ENCODE data around the gene SRGAP2C.
"Not testable (repeated sequence)": the region's sequence is repeated elsewhere in the genome, so short reads cannot be mapped to it uniquely, and the experiment has no call there.

The SRGAP2C gene

DNA sequence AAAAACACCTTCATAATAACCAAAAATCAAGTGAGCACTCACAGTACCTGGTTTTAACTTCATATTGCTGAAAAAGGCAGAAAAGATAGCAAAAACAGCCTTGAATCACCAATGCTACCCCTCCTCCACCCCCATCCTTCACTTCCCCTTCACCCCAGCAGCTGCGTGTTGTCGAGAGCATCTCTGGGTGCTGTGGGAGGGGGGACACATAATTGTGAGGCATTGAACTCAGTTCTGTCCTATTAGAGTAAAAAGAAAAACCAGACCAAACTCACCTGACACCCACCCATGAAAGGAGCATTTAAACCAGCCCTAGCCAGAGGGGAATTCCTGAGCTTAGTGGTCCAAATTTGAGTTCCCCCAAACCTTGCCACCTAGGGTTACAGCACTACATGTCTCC lies 248.7 kb downstream of the SRGAP2C start:
- DNase-seq (ENCODE audit: low read depth, low spot score); H3K36me3 ChIP-seq (ENCODE audit: insufficient read depth, insufficient read length, low read length); H3K9me3 ChIP-seq (ENCODE audit: insufficient read depth, low read length); H3K4me1 ChIP-seq (ENCODE audit: insufficient read depth, insufficient read length); H3K9ac ChIP-seq (ENCODE audit: insufficient read length, low read depth); H3K4me3 ChIP-seq (ENCODE audit: insufficient read length, low read depth); H3K27me3 ChIP-seq (ENCODE audit: insufficient read depth, insufficient read length): not testable (repeated sequence)

DNA sequence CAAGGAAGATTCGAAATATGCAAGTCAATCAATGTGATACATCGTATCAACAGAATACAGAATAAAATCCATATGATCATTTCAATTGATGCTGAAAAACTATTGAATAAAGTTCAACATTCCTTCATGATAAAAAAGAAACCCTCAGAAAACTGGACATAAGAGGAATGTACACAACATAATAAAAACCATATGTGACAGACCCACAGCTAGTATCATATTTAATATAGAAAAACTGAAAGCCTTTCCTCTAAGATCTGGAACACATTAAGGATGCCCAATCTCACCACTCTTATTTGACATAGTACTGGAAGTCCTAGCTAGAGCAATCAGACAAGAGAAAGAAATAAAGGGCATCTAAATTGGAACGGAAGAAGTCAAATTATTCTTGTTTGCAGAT lies 254.1 kb downstream of the SRGAP2C start:
- not testable (repeated sequence) for DNase-seq (ENCODE audit: low read depth, low spot score); H3K36me3 ChIP-seq (ENCODE audit: insufficient read depth, insufficient read length, low read length); H3K4me1 ChIP-seq (ENCODE audit: insufficient read depth, insufficient read length); H3K4me3 ChIP-seq (ENCODE audit: insufficient read length, low read depth); H3K9me3 ChIP-seq (ENCODE audit: insufficient read depth, low read length); H3K27me3 ChIP-seq (ENCODE audit: insufficient read depth, insufficient read length); H3K9ac ChIP-seq (ENCODE audit: insufficient read length, low read depth)

DNA sequence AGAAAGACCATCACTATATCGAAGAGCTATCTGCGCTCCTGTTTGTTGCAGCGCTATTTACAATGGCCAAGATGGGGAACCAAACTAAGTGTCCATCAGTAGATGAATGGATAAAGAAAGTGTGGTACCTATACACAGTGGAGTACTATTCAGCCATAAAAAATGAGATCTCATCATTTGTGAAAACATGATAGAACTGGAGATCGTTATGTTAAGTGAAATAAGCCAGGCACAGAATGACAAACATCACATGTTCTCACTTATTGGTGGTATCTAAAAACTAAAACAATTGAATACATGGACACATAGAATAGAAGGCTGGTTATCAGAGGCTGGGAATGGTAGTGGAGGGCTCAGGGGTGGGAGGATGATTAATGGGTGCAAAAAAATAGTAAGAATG lies 256.2 kb downstream of the SRGAP2C start:
- H3K4me3 ChIP-seq (ENCODE audit: insufficient read length, low read depth) = no peak overlapping the region
- TF ChIP-seq ZNF274 (IDR thresholded peaks at IDR 0.05; ENCODE audit: low read depth, low read length) = no peak
- no peak for TF ChIP-seq YY1 (IDR thresholded peaks at IDR 0.05; ENCODE audit: insufficient read depth, insufficient read length)
- no peak for TF ChIP-seq SUZ12 (IDR thresholded peaks at IDR 0.05; ENCODE audit: extremely low read depth, insufficient read depth, insufficient read length)
- H3K27me3 ChIP-seq (ENCODE audit: insufficient read depth, insufficient read length) = no peaks in the 10 kb centered on the region
- no peaks in the 10 kb centered on the region for H3K36me3 ChIP-seq (ENCODE audit: insufficient read depth, insufficient read length, low read length)
- no peak overlapping the region for H3K9ac ChIP-seq (ENCODE audit: insufficient read length, low read depth)
- no peaks in the 10 kb centered on the region for H3K4me1 ChIP-seq (ENCODE audit: insufficient read depth, insufficient read length)
- H3K9me3 ChIP-seq (ENCODE audit: insufficient read depth, low read length) = no peaks in the 10 kb centered on the region
- DNase-seq (ENCODE audit: low read depth, low spot score) = no peak

Measured in NT2/D1 (cell line).